ENCODE results near the gene SRPK1. TPM values are rescaled to one million over a fixed set of nuclear protein-coding genes. Genes with fewer than 3 reads are reported as not detected.

The SRPK1 gene
- total RNA-seq = 162 and 163 TPM in 2 replicates

DNA sequence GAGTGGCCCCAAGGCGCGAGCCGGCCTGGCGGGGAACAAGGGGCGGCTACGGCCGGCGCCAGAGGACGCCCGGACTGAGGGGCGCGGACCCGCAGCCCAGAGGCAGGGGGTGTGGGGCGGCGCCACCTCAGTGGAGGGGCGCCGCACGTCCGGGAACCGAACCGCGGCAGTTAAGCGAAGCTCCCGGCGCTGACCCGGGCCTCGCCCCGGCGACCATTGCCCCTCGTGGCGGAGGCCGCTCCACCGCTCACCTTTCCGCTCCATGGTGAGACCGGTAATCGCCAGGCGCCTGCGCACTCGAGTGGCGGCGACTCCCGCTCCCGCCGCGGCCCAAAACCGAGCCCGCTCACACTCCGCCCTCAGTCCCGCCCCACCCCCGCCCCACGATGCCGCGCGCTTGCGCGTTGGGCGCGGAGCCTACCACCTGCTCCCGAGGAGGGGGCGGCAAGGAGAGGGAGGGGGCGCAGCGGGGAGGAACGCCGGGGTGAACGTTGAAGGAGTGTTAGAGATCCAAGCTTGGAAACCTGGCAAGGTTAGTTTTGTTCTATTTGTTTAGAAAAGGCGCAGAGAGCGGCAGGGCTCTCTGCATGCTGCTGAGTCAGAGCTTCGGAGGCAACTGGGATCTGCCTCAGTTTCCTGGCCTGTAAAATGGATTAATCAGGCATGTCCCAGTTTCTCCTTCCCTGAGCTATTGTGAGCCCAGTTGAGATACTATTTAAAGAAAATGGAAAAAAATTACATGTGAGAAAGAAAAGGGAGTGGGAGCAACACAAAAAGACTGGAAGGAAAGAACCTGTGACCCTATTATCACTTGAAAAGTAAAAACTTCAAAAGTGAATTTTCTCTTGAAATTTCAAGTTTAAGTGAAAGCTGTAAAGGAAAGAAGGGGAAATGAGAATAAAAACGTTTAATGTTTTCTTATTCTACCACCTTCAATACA lies at the start of gene SRPK1:
SRPK1 (minus strand) TSS at position 306 of the 940 bp plus-strand sequence; CDS start at position 264, 42 bp downstream.
- intact Hi-C loops (cut with micrococcal nuclease) = loop anchor here (1.0 kb wide), 1 partner anchor 106 kb away; the partner anchor contains the start of gene MAPK14
- H3K36me3 Mint-ChIP-seq (ENCODE audit: low read depth) = peaks cover 37% of the 10 kb centered on the region

DNA sequence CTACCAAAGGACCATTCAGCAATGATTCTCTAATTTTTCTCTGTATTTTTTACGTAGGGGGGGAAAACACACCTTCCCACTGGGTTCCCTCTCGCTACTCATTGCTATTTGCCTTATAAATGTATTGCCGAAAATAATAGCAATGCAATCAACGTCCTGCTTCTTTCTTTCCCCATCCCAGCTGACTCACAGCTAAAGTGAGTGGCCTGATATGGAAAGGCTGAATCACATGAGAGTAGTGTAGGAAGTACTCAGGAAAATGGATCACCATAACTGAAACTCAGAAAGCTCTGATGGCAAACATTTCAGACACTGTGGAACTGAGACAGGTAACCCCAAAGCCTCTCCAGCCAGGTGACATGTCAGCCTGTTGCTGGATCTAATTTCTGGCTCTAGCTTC lies 49.3 kb upstream of the SRPK1 start:
- H3K36me3 Mint-ChIP-seq (ENCODE audit: low read depth) = no peaks in the 10 kb centered on the region
- no peak for DNase-seq
- no peak overlapping the region for H3K4me3 Mint-ChIP-seq
- intact Hi-C loops (cut with micrococcal nuclease) = no loop called here
- peaks cover 10% of the 10 kb centered on the region for H3K4me1 Mint-ChIP-seq
- H3K27ac Mint-ChIP-seq = no peak overlapping the region
- no peaks in the 10 kb centered on the region for H3K9me3 Mint-ChIP-seq
- peaks cover 4% of the 10 kb centered on the region for H3K27me3 Mint-ChIP-seq

More for the DNA sequence above, at the start of gene SRPK1:
- H3K4me1 Mint-ChIP-seq = peaks cover 44% of the 10 kb centered on the region
- H3K4me3 Mint-ChIP-seq = peak within 1 kb of the TSS; percentile 98
- H3K27ac Mint-ChIP-seq = peak within 1 kb of the TSS; percentile 98
- H3K9me3 Mint-ChIP-seq = no peaks in the 10 kb centered on the region
- no peaks in the 10 kb centered on the region for H3K27me3 Mint-ChIP-seq
- DNase-seq = peak; percentile 97

DNA sequence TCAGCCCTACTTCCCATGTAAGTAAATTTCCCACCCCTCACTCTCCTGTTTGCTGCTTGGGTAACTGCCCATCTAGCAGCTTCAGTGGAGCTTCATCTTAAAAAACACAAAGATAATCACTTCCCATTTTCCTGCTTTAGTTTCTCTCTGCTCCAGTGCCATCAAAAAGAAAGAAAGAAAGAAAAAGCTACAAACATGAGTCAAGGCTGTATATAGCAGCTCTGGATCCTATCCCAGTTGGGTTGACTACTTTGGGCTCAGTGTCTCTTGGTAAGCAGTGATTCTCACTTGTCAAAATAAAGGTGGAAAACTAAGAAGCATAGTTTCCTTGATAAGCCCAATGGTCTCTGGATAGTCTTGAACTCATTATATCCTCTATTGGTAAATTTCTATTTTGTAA lies 48.7 kb upstream of the SRPK1 start:
- Mint-ChIP-seq H3K4me3 (no peak overlapping the region), H3K27me3 (peaks cover 4% of the 10 kb centered on the region), H3K4me1 (peaks cover 10% of the 10 kb centered on the region), H3K36me3 (ENCODE audit: low read depth) (no peaks in the 10 kb centered on the region), H3K9me3 (no peaks in the 10 kb centered on the region), H3K27ac (no peak overlapping the region)
- DNase-seq = no peak
- intact Hi-C loops (cut with micrococcal nuclease) = no loop called here

DNA sequence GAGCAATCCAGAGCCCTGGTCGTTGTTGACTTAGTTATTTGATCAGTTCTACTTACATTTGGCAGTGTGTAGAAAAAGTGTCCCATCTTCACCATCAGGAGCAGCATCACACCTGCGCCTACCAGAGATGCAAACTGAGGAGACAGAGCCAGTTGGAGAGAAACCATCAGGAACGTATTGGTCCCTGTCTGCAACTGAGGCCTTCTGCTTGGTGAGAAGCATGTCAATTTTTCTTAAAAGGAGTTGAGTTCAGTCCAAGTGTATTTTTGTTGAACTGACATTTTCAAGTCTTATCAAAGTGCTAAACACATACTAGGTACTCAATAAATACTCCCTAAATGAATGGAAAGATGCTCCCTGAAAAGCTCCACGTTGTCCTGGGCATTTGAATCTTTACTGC lies 47.9 kb upstream of the SRPK1 start:
- Mint-ChIP-seq H3K4me1 (peaks cover 8% of the 10 kb centered on the region), H3K27me3 (peaks cover 4% of the 10 kb centered on the region), H3K9me3 (no peaks in the 10 kb centered on the region), H3K36me3 (ENCODE audit: low read depth) (no peaks in the 10 kb centered on the region), H3K27ac (no peak overlapping the region), H3K4me3 (no peak overlapping the region)
- intact Hi-C loops (cut with micrococcal nuclease) = no loop called here
- no peak for DNase-seq

DNA sequence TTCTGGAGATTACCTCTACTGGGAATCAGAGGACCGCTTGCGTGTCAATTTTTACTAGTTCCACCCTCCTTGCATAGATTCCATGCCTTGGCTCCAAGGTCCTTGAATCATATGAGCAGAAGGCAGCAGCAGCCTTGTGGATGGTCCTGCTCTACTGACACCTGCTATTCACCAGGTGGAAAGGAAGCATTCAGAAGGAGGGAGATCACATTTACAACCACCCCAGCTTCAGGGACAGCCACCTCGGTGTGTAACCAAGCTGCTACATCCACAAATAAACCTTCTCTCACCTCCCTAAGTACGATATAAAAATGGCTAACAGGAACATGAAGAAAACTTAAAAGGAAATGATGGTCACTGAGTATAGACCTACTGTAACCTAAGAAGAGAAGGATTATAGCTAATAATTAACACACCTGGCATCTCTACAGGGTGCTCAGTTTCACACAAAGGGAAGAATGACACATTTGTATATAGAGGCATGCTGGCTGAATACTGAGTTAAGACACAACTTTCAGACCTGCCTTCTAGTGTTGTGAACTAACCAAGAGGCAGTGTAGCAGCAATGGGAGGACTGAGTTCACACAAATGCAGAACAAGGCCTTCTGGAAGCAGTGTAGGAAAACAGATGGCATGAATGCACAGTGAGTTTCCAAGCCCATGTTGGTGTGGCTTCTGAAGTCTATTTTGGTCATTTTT lies 46.3 kb upstream of the SRPK1 start:
- H3K4me3 Mint-ChIP-seq = no peak overlapping the region
- no peak for DNase-seq
- H3K27me3 Mint-ChIP-seq = peaks cover 8% of the 10 kb centered on the region
- intact Hi-C loops (cut with micrococcal nuclease) = no loop called here
- H3K9me3 Mint-ChIP-seq = no peaks in the 10 kb centered on the region
- peaks cover 4% of the 10 kb centered on the region for H3K4me1 Mint-ChIP-seq
- no peaks in the 10 kb centered on the region for H3K36me3 Mint-ChIP-seq (ENCODE audit: low read depth)
- H3K27ac Mint-ChIP-seq = no peak overlapping the region

DNA sequence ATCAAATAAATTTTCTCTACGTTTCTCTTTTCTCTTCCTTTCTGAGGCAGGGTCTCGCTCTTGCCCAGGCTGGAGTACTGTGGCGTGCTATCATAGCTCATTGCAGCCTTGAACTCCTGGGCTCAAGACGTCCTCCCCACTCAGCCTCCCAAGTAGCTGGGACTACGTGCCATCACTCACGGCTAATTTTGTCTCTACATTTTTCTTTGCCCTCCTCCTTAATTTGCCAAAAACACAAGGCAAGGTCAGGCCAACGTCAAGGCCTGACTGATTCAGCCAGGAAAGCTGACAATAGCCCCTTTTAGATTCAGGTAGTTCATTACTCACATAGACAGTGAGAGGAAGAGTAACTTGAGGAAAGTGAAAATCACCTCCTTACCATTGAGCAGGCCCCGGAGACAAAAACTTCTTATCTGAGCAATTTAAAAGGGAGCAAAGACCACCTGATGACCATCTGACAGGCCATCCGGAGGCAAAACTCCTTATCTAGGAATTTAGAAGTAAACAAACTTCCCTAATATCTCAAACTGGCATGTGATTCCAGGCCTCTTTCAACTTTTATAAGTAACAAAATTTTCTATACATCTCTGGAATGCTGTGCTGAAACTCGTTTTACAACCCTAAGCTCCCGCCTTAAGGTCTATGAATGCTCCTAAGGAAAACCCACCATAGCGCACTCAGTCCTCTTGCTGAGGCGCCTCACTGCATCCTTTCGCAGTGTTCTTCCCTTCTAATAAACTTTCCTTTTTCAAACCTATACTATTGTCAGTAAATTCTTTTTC lies 42.1 kb upstream of the SRPK1 start:
- Mint-ChIP-seq H3K27ac (no peak overlapping the region), H3K4me3 (no peak overlapping the region)

DNA sequence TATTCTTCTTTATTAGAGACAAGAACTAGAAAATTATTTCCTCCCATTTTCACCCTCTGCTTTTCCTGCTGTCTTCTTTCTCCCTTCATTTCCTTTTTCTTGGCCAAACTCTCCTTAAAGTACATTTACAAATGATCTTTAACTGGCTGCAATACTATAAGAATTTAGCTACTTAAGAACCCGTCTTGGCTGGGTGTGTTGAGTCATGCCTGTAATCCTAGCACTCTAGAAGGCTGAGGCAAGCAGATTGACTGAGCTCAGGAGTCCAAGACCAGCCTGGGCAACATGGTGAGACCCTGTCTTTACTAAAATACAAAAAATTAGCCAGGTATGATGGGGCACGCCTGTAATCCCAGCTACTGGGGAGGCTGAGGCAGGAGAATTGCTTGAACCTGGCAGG lies 39.3 kb upstream of the SRPK1 start:
- H3K27ac Mint-ChIP-seq = no peak overlapping the region
- no peaks in the 10 kb centered on the region for H3K36me3 Mint-ChIP-seq (ENCODE audit: low read depth)
- no peak for DNase-seq
- H3K4me1 Mint-ChIP-seq = no peaks in the 10 kb centered on the region
- H3K9me3 Mint-ChIP-seq = no peaks in the 10 kb centered on the region
- peaks cover 33% of the 10 kb centered on the region for H3K27me3 Mint-ChIP-seq
- no peak overlapping the region for H3K4me3 Mint-ChIP-seq
- intact Hi-C loops (cut with micrococcal nuclease) = no loop called here

More for the DNA sequence above, 42.1 kb upstream of the SRPK1 start:
- intact Hi-C loops (cut with micrococcal nuclease) = no loop called here
- Mint-ChIP-seq H3K9me3 (no peaks in the 10 kb centered on the region), H3K36me3 (ENCODE audit: low read depth) (no peaks in the 10 kb centered on the region), H3K4me1 (no peaks in the 10 kb centered on the region), H3K27me3 (peaks cover 33% of the 10 kb centered on the region)
- DNase-seq = no peak

DNA sequence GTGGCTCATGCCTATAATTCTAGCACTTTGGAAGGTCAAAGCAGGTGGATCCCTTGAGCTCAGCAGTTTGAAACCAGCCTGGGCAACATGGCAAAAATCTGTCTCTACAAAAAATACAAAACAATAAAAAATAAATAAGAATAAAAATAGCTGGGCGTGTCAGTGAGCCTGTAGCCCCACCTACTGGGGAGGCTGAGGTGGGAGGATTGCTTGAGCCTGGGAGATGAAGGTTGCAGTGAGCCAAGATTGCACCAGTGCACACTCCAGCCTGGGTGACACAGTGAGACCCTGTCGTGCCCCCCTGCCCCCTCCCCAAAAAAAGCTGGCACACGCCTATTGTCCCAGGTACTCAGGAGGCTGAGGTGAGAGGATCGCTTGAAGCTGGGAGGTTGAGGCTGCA lies 35.1 kb upstream of the SRPK1 start:
- no peak for DNase-seq
- intact Hi-C loops (cut with micrococcal nuclease) = no loop called here

DNA sequence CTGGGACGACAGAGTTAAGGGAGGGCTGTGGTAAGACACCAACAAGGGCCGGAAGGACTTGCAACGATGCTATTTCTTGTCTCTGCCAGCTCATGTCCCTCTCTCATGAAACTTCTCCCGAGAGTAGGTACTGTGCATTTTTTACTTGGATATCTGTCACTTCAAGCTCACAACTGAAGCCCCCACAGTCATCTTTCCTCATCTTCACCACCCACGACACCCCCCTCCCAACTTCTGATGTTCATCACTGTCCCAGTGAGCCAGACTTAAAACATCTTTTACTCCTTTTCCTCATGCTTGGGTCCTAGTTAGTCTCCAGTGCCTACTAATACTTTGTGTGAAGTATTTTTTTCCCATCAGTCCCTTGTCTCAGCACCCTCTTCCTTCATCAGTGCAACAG lies 34.6 kb upstream of the SRPK1 start:
- H3K36me3 Mint-ChIP-seq (ENCODE audit: low read depth) = no peaks in the 10 kb centered on the region
- H3K27me3 Mint-ChIP-seq = peaks cover 19% of the 10 kb centered on the region
- no peak for DNase-seq
- intact Hi-C loops (cut with micrococcal nuclease) = no loop called here
- H3K9me3 Mint-ChIP-seq = no peaks in the 10 kb centered on the region
- no peak overlapping the region for H3K27ac Mint-ChIP-seq
- no peak overlapping the region for H3K4me3 Mint-ChIP-seq
- peaks cover 8% of the 10 kb centered on the region for H3K4me1 Mint-ChIP-seq

More for the DNA sequence above, 35.1 kb upstream of the SRPK1 start:
- H3K27ac Mint-ChIP-seq = no peak overlapping the region
- peaks cover 8% of the 10 kb centered on the region for H3K4me1 Mint-ChIP-seq
- no peaks in the 10 kb centered on the region for H3K36me3 Mint-ChIP-seq (ENCODE audit: low read depth)
- H3K9me3 Mint-ChIP-seq = no peaks in the 10 kb centered on the region
- no peak overlapping the region for H3K4me3 Mint-ChIP-seq
- H3K27me3 Mint-ChIP-seq = peaks cover 22% of the 10 kb centered on the region

DNA sequence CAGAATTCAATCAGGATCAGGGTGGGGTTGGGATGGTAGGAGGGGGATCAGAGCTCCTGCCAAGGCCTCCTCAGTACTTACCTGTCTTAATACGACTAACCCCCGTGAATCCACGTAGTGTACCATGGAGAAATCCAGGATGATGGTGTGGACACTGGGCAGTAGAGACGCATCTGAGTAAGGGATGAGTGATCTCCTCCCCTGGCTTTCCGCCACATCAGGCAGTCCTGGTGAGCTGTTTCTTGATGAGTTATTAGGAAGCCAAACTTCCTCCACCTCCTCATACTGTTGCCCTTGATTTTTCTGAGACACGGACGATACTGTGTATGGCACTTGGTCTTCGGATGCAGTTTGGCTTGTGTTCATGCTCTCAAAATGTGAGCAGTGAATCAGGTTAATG lies 34.2 kb upstream of the SRPK1 start:
- no peaks in the 10 kb centered on the region for H3K36me3 Mint-ChIP-seq (ENCODE audit: low read depth)
- no peak for DNase-seq
- H3K27me3 Mint-ChIP-seq = peaks cover 16% of the 10 kb centered on the region
- intact Hi-C loops (cut with micrococcal nuclease) = no loop called here
- H3K4me1 Mint-ChIP-seq = peaks cover 8% of the 10 kb centered on the region
- H3K27ac Mint-ChIP-seq = no peak overlapping the region
- no peaks in the 10 kb centered on the region for H3K9me3 Mint-ChIP-seq
- H3K4me3 Mint-ChIP-seq = no peak overlapping the region

DNA sequence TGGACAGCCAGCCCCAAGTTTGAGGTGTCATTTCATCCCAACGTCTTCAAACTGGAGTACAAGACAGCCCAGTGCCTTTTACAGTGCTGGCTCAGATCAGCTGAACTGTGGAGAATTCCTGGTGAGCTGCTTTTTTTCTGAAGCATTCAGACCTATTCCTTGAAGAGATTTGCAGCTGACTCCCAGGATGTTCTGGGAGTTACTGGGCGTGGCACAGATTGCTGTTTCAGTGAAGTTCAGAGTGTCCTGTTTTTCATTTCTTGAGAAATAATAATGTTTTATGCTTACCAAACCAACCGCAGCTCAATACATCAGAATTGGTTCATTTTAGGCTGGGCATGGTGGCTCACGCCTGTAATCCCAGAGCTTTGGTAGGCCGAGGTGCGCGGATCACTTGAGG lies 33.4 kb upstream of the SRPK1 start:
- Mint-ChIP-seq H3K27me3 (peaks cover 12% of the 10 kb centered on the region), H3K4me1 (peaks cover 8% of the 10 kb centered on the region), H3K36me3 (ENCODE audit: low read depth) (no peaks in the 10 kb centered on the region), H3K9me3 (no peaks in the 10 kb centered on the region), H3K27ac (no peak overlapping the region), H3K4me3 (no peak overlapping the region)
- intact Hi-C loops (cut with micrococcal nuclease) = no loop called here
- DNase-seq = no peak

DNA sequence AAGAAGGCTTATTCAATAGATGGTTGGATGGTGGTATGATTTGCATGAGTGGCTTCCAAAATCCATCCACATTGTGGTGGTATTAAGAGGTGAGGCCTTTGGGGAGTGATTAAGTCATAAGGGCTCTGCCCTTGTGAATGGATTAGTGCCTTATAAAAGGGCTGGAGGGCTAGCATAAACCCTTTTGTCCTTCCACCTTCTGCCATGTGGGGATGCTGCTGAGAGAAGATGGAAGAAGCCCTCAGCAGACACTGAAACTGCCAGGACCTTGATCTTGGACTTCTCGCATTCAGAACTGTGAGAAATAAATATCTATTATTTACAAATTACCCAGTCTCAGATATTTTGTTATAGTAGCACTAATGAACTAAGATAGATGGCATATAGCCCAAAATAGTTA lies 27.8 kb upstream of the SRPK1 start:
- no peaks in the 10 kb centered on the region for H3K27me3 Mint-ChIP-seq
- intact Hi-C loops (cut with micrococcal nuclease) = no loop called here
- H3K27ac Mint-ChIP-seq = no peak overlapping the region
- H3K36me3 Mint-ChIP-seq (ENCODE audit: low read depth) = no peaks in the 10 kb centered on the region
- peaks cover 8% of the 10 kb centered on the region for H3K4me1 Mint-ChIP-seq
- no peak overlapping the region for H3K4me3 Mint-ChIP-seq
- H3K9me3 Mint-ChIP-seq = no peaks in the 10 kb centered on the region
- DNase-seq = no peak

DNA sequence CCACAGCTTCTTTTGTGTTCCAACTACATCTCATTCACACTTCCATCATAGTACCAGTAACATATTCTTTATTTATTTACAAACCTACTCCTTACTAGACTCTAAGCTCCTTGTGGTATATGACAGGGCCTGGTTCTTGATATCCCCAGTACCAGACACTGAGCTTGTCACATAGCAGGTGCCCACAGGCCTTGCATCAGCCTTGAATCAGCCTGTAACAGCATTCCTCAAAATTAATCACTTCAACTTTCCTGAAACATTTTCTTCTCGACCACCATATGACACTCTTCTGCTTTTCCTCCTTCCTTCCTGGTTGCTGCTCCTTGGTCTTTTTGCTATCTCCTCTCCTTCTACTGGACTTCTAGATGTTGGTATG lies 24.7 kb upstream of the SRPK1 start:
- Mint-ChIP-seq H3K36me3 (ENCODE audit: low read depth) (no peaks in the 10 kb centered on the region), H3K27me3 (peaks cover 4% of the 10 kb centered on the region), H3K4me3 (no peak overlapping the region), H3K9me3 (peaks cover 9% of the 10 kb centered on the region), H3K4me1 (no peaks in the 10 kb centered on the region), H3K27ac (no peak overlapping the region)
- intact Hi-C loops (cut with micrococcal nuclease) = no loop called here
- DNase-seq = no peak

DNA sequence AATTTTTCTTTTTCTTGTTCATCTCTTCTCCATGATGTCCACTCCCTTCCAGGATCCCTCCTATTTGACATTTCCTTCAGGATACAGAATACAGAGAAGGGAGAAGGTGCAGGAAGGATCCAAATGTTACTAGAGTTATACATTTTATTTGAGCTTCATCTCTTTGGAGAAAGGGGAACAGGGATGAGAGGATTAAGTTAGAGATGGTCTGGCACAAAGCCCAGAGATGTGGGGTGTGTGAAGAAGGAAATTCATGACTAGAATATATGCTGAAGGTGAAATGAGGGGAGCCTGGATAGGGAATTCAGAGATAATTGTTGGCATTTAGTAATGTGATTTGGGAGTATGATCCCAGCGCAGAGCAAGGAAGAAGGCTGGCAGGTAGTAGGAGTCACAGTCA lies 22.5 kb upstream of the SRPK1 start:
- Mint-ChIP-seq H3K36me3 (ENCODE audit: low read depth) (no peaks in the 10 kb centered on the region), H3K4me1 (no peaks in the 10 kb centered on the region), H3K9me3 (peaks cover 18% of the 10 kb centered on the region), H3K4me3 (no peak overlapping the region), H3K27ac (no peak overlapping the region), H3K27me3 (peaks cover 4% of the 10 kb centered on the region)
- DNase-seq = no peak
- intact Hi-C loops (cut with micrococcal nuclease) = no loop called here
